ENCODE data around the gene SLC28A1.

The SLC28A1 gene, protein sequence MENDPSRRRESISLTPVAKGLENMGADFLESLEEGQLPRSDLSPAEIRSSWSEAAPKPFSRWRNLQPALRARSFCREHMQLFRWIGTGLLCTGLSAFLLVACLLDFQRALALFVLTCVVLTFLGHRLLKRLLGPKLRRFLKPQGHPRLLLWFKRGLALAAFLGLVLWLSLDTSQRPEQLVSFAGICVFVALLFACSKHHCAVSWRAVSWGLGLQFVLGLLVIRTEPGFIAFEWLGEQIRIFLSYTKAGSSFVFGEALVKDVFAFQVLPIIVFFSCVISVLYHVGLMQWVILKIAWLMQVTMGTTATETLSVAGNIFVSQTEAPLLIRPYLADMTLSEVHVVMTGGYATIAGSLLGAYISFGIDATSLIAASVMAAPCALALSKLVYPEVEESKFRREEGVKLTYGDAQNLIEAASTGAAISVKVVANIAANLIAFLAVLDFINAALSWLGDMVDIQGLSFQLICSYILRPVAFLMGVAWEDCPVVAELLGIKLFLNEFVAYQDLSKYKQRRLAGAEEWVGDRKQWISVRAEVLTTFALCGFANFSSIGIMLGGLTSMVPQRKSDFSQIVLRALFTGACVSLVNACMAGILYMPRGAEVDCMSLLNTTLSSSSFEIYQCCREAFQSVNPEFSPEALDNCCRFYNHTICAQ

DNA sequence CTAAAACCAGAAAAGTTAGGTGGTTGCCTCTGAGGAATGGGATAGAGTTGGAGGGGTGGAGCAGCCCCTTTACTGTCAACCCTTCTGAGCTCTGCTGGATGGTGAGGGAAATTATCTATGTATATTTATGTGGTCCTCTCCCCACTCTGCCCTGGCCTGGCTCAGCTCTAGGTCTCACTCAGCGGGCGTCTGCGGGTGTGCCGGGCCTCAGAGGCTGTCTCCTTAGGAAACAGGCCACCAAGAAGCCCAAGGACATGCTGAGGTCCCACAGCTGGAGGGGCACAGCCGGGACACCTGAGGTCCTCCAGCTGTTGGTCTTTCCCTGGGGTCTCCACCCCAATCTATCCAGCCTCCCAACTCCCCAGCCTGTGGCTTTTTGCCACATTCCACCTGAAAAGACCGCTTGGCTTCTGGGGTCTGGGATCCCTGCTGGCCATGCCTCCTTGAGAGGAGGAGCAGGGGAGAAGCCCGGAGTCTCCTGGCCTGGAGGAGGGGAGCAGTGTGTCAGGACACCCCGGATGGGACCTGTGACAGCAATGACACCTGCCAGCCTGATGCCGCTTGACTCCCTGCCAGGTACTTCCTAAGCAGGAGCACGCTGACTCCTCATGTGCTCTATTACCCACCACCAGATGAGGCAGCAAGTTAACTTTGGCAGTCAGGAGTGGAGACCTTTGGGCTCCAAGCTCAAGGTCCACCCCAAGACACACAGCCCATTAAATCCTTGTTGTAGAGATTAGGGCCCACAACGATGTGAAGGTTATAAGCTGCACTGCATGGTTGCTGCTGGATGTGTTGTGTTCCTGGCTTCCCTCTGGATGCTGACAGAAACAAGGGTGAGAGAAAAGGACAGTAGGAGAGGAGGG lies at the start of gene SLC28A1:
SLC28A1 (plus strand) TSS at position 747 of the 866 bp plus-strand sequence. CDS start 3,099 bp downstream, outside the sequence.
- H3K27me3 ChIP-seq (replicated peaks): no peaks in the 10 kb centered on the region
- no peak for TF ChIP-seq CTCF (IDR thresholded peaks at IDR 0.05; ENCODE audit: low read depth, low read length, missing control alignments)
- H3K36me3 ChIP-seq (replicated peaks): no peaks in the 10 kb centered on the region
- no peak within 1 kb of the TSS for H3K27ac ChIP-seq
- DNase-seq: no peak
- no peak within 1 kb of the TSS for H3K4me3 ChIP-seq (ENCODE audit: low read depth, low read length)
- in situ Hi-C loops (cut with HindIII; ENCODE audit: low pct_ligation_motif_present, low sequenced_read_pairs): no loop called here

DNA sequence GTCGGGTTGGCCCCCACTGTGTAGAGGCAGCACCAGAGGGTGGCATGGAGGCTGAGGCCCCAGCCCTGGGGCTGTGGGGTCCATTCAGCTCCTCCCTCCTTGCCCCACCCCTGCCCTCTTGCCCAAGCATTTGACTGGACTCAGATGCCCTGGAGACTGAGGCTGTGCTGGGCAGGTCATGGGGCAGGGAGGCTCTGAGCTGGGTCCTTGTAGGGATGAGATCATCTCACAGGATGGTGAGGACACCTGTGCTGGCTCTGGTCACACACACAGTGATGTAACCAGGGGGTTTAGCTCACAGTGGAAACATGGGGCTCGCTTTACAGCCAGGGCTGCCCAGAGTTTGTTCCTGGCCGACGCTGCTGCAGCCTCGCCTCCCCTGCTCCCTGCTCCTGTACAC lies 49.5 kb upstream of the SLC28A1 start:
- no peak overlapping the region for H3K27ac ChIP-seq
- no peak for TF ChIP-seq CTCF (IDR thresholded peaks at IDR 0.05; ENCODE audit: low read depth, low read length, missing control alignments)
- DNase-seq: no peak
- no peaks in the 10 kb centered on the region for H3K27me3 ChIP-seq (replicated peaks)
- in situ Hi-C loops (cut with HindIII; ENCODE audit: low pct_ligation_motif_present, low sequenced_read_pairs): no loop called here
- H3K4me3 ChIP-seq (ENCODE audit: low read depth, low read length): no peak overlapping the region
- H3K36me3 ChIP-seq (replicated peaks): no peaks in the 10 kb centered on the region

GRCh38 chr15:84835661-84836337 lies 48.7 kb upstream of the SLC28A1 start:
- H3K4me3 ChIP-seq (ENCODE audit: low read depth, low read length): no peak overlapping the region
- in situ Hi-C loops (cut with HindIII; ENCODE audit: low pct_ligation_motif_present, low sequenced_read_pairs): no loop called here
- H3K27me3 ChIP-seq (replicated peaks): no peaks in the 10 kb centered on the region
- H3K27ac ChIP-seq: no peak overlapping the region
- H3K36me3 ChIP-seq (replicated peaks): no peaks in the 10 kb centered on the region
- no peak for TF ChIP-seq CTCF (IDR thresholded peaks at IDR 0.05; ENCODE audit: low read depth, low read length, missing control alignments)
- DNase-seq: no peak

GRCh38 chr15:84836844-84837243 lies 47.6 kb upstream of the SLC28A1 start:
- Histone ChIP-seq H3K27me3 (replicated peaks) (no peaks in the 10 kb centered on the region), H3K4me3 (ENCODE audit: low read depth, low read length) (no peak overlapping the region), H3K36me3 (replicated peaks) (no peaks in the 10 kb centered on the region), H3K27ac (no peak overlapping the region)
- DNase-seq: no peak
- no peak for TF ChIP-seq CTCF (IDR thresholded peaks at IDR 0.05; ENCODE audit: low read depth, low read length, missing control alignments)
- in situ Hi-C loops (cut with HindIII; ENCODE audit: low pct_ligation_motif_present, low sequenced_read_pairs): no loop called here

DNA sequence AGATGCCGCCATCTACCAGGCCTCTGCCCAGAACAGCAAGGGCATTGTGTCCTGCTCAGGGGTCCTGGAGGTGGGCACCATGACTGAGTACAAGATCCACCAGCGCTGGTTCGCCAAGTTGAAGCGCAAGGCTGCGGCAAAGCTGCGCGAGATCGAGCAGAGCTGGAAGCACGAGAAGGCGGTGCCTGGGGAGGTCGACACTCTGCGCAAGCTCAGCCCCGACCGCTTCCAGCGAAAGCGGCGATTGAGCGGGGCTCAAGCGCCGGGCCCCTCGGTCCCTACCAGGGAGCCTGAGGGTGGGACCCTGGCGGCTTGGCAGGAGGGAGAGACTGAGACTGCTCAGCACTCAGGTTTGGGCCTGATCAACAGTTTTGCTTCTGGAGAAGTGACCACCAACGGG lies 44.7 kb upstream of the SLC28A1 start:
- Histone ChIP-seq H3K27ac (no peak overlapping the region), H3K36me3 (replicated peaks) (no peaks in the 10 kb centered on the region), H3K27me3 (replicated peaks) (no peaks in the 10 kb centered on the region), H3K4me3 (ENCODE audit: low read depth, low read length) (no peak overlapping the region)
- no peak for DNase-seq
- in situ Hi-C loops (cut with HindIII; ENCODE audit: low pct_ligation_motif_present, low sequenced_read_pairs): no loop called here
- TF ChIP-seq CTCF (IDR thresholded peaks at IDR 0.05; ENCODE audit: low read depth, low read length, missing control alignments): no peak
